HG03558 (cell line): ENCODE results near the gene GLIPR1L1.
"Not testable (repeated sequence)": the region's sequence is repeated elsewhere in the genome, so short reads cannot be mapped to it uniquely, and the experiment has no call there.

Source experiments
- ATAC-seq: cut with Tn5 transposase; IDR thresholded peaks from one replicate; pipeline ENCODE4 v1.9.1; 2021; ENCODE audit warnings: moderate number of reproducible peaks; ENCODE audit not compliant: unreplicated experiment; ENCODE audit errors: extremely low read depth

GLIPR1L1 gene

DNA sequence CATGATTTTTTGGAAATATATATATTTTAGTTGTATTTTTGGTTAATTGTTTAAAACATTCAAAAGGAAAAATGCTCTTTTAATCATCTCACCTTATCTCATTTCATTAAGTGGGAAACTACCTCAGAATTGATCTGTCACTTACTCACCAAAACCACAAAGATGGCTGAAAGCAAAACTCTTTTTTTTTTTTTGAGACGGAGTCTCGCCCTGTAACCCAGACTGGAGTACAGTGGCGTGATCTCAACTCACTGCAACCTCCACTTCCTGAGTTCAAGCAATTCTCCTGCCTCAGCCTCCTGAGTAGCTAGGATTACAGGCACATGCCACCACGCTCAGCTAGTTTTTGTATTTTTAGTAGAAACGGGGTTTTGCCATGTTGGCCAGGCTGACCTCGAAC is 11.7 kb downstream of the GLIPR1L1 start:
- ATAC-seq = not testable (repeated sequence)

- no peak for ATAC-seq
These were observed 15.5 kb downstream of the GLIPR1L1 start for GRCh38 chr12:75349946-75350345.

DNA sequence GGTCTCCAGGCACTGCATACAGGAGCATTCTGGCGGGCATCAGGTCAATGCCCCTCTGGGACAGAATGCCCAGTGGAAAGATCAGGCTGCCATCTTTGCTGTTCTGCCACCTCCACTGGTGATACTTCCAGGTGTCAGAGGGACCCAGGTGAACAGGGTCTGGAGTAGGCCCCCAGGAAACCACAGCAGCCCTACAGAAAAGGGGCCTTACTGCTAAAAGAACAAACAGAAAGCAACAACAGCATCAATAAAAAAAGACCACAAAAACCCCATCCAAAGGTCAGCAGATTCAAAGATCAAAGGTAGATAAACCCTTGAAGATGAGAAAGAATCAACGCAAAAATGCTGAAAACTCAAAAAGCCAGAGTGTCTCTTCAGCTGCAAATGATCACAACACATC is 15.9 kb downstream of the GLIPR1L1 start:
- ATAC-seq = no peak

DNA sequence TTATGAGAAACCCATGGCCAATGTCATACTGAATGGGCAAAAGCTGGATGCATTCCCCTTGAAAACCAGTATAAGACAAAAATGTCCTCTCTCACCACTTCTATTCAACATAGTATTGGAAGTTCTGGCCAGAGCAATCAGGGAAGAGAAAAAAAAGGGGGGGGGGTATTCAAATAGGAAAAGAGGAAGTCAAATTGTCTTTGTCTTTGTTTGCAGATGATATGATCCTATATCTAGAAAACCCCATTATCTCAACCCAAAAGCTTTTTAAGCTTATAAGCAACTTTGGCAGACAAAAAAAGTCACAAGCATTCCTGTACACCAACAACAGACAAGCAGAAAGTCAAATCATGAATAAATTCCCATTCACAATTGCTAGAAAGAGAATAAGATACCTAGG is 19.5 kb downstream of the GLIPR1L1 start:
- no peak for ATAC-seq

- no peak for ATAC-seq
These were observed 26.4 kb downstream of the GLIPR1L1 start for GRCh38 chr12:75360920-75361319.

DNA sequence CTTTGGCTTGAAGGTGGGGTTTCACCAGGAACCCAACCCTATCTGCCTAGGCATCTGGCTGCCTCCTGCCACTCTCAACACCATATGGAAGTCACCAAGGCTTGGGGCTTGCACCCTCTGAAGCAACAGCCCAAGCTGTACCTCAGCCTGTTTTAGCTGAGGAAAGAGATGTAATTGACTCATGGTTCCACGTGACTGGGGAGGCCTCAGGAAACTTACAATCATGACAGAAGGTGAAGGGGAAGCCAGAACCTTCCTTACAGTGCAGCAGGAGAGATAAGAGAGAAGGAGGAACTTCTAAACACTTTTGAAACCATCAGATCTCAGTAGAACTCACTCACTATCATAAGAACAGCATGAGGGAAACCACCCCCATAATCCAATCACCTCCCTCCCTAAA is 26.9 kb downstream of the GLIPR1L1 start:
- no peak for ATAC-seq

DNA sequence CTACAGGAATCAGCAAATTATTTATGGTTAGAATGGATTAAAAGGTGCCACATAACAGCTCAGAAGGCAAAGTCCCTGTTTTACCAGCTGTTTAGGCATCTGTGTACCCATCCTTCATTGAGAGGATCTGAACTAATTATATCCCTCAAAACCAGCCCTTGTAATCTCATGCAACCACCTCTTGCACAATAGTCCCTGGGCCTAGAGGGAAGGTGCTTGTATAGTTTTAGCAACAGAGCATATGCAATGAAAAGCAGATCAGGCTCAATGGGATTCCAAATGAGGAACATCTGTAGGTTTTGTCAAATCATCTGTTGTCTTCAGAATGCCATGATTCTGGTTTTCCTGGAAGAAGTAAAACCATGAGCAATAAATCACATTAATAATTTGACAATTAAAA is 30.4 kb downstream of the GLIPR1L1 start:
- ATAC-seq = no peak

GRCh38 chr12:75366629-75367028 is 32.2 kb downstream of the GLIPR1L1 start:
- peak; percentile 75 for ATAC-seq

DNA sequence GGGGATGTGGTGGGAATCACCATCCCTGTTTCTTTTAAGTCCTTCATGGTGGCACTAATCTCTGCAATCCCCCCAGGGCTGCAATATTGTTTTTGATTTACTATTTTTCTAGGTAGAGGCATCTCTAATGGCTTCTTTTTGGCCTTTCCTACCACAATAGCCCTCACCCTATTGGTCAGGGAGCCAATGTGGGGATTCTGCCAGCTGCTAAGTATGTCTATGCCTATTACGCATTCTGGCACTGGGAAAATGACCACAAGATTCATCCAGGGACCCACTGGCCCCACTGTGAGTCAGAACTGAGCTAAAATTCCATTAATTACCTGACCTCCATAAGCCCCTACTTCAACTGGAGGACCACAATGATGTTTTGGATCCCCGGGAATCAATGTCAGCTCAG is 40.5 kb downstream of the GLIPR1L1 start:
- ATAC-seq = no peak

- no peak for ATAC-seq
These were observed 43.9 kb downstream of the GLIPR1L1 start for GRCh38 chr12:75378354-75378753.

GRCh38 chr12:75389061-75389460 is 54.6 kb downstream of the GLIPR1L1 start:
- no peak for ATAC-seq

GRCh38 chr12:75389706-75390105 is 55.2 kb downstream of the GLIPR1L1 start:
- ATAC-seq = no peak

DNA sequence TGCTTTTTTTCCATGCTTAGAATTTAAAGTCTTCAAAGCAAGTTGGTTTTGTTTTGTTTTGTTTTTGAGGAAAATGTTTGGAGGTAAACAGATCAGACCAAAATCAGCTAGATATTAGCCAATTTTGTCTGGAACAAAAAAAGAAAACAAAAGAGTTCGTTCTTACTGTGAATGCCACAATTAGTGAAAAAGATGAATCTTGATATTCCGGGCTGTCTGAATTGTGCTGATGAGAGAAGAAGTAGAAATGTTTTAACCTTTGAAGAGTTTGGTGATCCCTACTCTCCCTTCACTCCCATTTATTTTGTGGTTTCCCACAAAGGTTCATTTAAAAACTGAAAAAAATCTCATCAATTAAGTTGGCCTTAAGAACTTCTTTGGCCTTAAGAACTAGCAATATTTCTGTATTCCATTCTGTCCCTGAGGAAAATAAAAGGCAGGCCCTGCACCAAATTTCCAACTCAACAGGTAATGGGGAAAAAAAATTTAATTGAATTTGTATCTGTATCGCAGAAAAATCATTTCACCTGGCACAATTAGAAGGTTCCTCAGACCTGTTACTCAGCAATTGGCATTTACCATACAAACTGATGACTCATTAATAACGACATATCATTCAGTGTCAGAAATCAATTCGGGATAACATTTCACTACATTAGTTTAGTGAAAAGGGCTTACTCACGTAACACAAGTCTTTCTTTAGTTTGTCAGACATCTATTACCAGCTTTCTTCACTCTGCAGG is 55.9 kb downstream of the GLIPR1L1 start:
- ATAC-seq = no peak

- ATAC-seq = peak; percentile 93
These were observed 56.5 kb downstream of the GLIPR1L1 start, which contains the start of gene GLIPR1L2 for GRCh38 chr12:75390899-75391538. GLIPR1L2 (plus strand) TSS chr12:75391089; CDS start chr12:75391117, 28 bp downstream.

- no peak for ATAC-seq
These were observed 69.8 kb downstream of the GLIPR1L1 start for GRCh38 chr12:75404231-75404630.

- ATAC-seq = no peak
These were observed 73.2 kb downstream of the GLIPR1L1 start for GRCh38 chr12:75407683-75408082.

DNA sequence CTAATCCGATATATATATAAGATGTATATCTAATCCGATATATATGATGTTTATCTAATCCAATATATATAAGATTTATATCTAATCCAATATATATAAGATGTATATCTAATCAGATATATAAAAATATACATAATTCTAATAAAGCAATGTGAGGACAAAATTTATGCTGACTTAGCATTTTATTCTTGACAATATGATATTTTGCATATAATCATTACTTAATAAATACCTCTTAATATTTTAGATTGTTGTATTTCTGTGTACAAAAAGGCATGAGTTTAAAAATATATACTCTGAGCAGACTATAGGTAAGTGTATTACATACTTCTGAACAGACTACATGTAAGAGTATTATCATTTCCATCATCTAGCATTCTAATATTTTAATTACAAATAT is 75.4 kb downstream of the GLIPR1L1 start:
- ATAC-seq = no peak

DNA sequence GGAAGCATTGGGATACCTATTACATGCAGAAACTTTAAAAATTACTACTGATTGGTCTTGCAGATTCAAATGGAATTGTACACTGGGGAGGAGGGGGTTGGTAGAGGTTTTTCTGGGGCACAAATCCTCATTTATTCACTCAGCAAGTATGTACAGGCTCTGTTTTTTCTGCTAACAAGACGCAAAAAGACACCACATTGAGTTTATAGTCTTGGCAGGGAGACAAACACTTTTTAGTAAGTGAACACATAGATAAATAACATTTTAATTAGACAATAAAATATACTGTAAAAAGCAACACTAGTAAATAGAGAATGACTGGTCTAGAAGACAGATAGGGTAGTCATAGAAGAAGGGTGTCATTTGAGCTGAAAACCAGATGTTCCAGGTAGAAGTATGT is 80.2 kb downstream of the GLIPR1L1 start:
- no peak for ATAC-seq

- no peak for ATAC-seq
These were observed 85.4 kb downstream of the GLIPR1L1 start for GRCh38 chr12:75419841-75420240.
